SIG-M5 treated with dmso at 0.1 percent for 504 hours (cell line): ENCODE results near the gene SLC38A10.

Experiments used
- DNase-seq: peaks from one replicate; lab custom pipeline; 2025; ENCODE audit not compliant: unreplicated experiment; lab: John Stamatoyannopoulos, UW

Gene SLC38A10

DNA sequence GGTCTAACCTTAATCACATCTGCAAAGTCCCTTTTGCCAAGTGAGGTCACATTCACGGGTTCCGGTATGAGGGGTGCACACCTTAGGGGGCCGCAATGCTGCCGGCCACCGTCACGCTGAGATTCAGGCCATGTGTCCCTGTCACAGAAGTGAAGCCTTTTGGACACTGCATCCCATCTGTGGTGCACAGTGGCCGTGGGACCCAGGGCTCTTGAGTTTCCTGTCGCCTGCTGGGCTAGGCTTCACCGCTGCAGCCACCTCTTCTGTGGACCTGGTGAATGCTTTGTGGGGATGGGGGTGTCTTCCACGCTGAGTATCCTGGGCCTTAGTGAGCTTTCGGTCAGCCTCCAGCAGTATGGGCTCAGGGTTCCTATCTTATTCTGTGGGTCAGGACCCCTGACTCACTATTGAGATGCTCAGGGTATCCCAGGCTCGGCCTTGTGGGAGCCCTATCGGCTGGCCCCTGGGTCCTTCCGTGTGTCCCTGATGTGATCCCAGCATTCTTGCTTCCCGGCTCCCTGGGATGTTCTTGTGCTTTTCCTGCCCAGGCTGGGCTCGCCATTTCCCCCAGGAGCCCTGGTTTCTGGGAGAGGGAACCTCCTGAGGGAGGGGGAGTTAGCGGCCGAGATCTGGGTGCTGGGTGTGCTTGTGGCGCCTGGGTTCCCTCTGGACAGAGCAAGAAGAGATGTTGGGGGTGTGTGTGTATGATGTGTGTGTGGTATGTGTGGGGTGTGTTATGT lies 4.9 kb upstream of the SLC38A10 start:
- DNase-seq: no peak

GRCh38 chr17:81298991-81299738 lies 4.1 kb upstream of the SLC38A10 start:
- no peak for DNase-seq

DNA sequence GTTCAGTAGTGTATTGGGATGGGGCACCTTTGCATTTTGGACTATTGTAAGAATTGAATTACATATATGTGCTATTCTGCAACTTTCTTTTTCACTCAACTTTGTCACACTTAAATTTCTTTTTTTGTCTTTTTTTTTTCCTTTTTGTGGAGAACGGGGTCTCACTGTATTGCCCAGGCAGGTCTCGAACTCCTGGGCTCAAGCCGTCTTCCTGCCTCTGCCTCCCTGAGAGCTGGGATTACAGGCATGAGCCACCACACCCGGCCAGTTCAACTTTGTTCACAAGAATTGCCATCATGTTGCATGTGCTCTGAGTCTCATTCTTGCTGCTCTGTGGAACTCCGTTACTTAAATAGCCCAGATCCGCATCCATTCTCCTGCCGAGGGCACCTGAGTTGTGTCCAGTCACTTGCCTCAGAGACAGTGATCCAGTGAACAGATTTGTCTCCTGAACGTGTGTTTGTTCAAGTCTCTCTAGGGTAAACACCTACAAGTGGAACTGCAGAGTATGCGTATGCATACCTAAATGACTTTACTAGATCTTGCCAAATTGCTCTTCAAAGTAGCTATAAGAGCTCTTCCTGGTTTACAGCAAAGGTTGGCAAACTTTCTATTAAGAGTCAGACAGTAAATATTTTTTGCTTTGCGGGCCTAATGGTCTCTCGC lies 3.4 kb upstream of the SLC38A10 start:
- peak; percentile 15 for DNase-seq

DNA sequence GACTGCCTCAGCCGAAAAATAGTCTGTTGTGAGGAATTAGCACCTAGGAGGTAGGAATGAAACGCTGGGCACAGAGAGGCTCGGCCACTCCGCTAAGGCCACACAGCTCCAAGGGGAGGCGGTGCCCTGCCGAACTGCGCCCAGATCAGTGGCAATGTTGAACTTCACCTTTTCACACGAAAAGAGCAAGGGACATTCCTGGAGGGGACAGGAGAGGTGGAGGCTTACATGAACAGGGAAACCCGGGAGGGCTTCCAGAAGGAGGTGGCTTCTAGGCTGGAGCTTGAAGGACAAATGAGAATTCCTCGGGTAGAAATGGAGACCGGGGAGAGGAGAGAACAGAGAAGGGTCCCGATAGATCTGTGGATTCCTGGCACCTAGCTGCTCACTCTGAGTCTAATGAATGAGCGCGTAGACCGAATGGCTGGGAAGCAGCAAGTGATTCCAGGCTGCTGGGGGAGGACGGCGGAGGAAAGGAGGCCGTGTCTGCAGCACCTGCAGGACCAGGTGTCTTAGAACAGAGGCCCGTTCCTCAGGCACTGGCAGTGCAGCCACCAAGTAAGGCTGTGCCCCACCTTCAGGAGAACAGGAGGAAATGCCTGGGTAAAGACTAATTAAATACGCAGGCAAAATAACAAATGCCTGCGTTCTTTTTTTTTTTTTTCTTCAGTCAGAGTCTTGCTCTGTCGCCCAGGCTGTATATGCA lies 722 bp upstream of the SLC38A10 start:
- DNase-seq: peak; percentile 80

- DNase-seq: peak; percentile 13
Observed at GRCh38 chr17:81294512-81295030, 536 bp downstream of the SLC38A10 start.

DNA sequence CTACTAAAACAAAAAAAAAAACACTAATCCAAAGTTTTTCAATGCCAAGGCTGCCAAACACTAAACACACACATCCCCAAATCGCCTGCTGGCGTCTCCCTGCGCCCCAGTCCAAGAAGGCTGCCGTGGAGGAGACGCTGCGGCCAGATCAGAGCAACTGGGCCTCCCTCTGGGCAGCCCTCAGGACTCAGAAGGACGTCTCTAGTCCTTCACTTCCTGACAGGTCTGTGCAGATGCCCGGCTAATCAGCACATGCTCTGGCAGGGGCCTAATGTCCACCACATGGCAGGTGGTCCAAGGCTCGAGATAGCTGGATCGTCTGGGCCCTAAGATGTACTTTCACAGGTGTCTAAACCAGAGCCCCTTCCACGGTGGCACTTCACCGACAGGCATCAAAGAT lies 2.7 kb downstream of the SLC38A10 start:
- DNase-seq: no peak

- DNase-seq: peak; percentile 28
Observed at GRCh38 chr17:81291662-81292061, 3.4 kb downstream of the SLC38A10 start.

GRCh38 chr17:81290230-81290629 lies 4.9 kb downstream of the SLC38A10 start:
- DNase-seq: no peak

DNA sequence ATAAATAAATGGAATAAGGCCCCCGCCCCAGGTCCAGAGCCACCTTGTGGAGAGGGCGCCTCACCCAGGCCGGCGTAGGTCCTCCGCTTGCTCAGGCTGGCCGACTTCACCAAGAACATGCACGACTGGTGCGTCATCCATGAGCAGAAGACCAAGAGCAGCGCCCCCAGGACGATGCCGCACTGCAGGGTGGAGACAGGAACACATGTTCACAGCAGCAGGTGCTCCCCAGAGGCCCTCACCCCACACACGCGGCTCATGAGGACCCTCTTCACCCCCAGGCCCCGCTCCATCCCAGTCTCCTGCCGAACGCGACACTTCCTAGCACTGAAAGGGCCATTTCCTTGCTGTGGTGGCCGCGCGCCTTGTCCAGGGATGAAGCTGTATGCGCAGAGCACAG lies 5.5 kb downstream of the SLC38A10 start:
- no peak for DNase-seq

GRCh38 chr17:81288715-81289114 lies 6.4 kb downstream of the SLC38A10 start:
- DNase-seq: no peak

- DNase-seq: no peak
Observed at GRCh38 chr17:81287741-81288430, 7.2 kb downstream of the SLC38A10 start.

- no peak for DNase-seq
Observed at GRCh38 chr17:81287152-81287551, 8.0 kb downstream of the SLC38A10 start.

DNA sequence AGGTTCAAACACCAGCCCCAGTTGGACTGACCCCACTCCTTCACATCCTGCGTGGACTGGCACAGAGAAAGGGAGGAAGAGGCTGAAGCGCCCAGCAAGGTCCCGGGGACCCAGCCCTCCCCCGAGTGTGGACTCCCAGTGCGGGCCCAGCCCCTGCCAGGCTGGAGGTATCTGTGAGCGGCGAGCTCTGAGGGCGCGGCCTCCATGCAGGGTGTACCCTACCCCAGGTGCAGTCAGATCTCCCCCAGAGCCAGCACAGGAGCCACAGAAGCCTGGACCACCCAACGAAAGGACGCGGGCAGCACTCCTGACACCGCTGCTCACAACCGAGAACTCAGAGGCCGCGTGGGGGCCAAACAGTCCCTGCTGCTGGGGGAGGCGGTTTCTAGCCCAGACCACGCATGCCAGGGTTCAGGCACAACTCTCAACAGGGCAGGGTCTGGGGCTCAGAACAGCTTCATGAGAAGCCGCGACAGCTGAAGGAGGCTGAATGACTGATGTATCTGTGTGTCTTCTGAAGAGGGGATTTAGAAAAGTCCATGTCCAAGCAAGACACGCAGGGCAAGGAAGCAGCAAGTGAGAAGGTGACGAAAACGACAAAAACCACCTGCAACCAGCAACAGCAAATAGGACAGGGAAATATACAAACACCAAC lies 8.5 kb downstream of the SLC38A10 start:
- no peak for DNase-seq

DNA sequence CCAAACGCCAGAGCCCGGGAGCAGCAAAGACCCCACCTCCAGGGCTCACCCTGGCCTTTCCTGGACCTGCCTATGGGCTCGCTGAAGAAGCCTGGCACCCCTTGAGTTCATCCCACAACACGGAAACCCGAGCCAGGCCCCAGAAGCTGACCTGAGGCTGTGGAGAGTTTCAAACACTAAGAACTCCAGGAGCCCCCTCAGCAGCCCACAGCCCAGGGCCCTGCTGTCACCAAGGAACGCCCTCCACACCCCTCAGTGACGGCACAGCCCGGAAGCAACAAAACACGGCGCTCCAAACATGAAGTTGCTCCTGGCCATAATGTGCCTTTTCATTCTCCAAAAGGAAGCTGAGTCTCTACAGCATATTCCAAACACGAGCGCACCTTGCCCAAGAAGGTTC lies 9.2 kb downstream of the SLC38A10 start:
- no peak for DNase-seq

DNA sequence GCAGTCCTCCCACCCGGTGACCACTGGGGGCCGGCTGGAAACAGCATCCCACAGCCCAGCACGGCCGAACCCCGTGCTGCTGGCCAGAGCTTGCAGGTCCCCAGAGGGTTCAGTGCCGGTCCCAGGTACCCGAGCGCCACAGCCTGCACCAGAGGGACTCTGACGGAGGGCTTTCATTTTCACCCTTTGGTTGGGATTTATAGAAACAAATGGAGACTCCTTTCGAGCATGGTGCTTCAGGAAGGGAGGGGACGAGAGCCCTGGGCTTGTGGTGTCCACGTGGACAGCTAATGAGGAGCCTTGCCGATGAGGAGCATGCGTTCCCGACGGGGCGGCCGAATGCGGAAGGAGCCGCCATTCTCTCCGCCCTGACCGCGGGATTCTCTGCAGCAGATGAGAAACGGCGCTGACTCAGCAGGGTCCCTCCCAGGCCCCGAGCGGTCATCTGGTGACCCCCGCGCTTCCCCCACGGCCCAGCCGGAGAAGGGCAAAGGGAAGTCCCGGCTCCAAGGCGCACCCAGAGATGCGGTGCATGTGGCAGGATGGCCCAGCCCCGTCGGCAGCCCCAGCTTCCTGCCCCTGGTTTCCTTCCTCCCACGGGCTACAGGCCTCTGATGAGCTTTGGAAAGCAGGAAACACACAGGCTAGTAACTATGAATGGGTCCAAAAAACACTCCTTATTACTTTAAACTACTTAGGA lies 9.8 kb downstream of the SLC38A10 start:
- peak; percentile 53 for DNase-seq

DNA sequence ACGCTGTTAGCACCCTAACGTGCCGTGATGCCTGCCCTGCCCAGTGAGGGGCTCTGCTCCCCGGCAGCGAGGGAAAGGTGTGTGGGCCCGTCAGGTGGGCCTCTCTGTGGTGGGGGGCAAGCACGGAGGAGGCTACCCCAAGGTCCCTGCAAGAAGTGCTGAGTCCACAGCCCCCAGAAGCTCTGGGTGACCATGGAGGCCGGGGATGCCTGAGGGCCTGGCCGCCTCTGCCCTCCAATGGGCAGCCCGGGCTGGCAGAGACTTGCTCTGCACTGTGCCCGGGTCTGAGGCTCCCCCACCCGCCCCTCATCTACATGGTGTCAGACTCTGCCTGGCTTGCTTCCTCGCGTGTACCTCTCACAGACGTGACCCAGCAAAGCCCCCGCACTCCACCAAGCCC lies 12.2 kb downstream of the SLC38A10 start:
- no peak for DNase-seq

DNA sequence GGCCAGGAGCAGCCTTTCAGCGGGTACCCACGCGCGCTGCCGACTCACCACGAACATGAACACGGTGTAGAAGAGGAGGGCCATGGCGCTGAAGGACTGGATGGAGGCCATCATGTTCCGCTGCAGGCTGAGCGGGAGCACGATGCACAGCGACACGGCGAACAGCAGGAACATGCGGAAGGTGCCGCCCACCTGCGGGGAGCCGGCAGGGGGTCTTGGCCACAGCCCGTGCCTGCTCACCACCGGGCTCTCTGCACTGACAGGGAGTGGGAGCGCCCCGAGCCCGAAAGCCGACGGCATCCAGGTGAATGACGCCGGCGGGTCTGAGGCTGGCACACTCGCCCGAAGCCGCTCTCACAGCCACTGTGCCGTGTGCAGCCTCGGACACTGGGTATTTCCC lies 13.0 kb downstream of the SLC38A10 start:
- DNase-seq: no peak

DNA sequence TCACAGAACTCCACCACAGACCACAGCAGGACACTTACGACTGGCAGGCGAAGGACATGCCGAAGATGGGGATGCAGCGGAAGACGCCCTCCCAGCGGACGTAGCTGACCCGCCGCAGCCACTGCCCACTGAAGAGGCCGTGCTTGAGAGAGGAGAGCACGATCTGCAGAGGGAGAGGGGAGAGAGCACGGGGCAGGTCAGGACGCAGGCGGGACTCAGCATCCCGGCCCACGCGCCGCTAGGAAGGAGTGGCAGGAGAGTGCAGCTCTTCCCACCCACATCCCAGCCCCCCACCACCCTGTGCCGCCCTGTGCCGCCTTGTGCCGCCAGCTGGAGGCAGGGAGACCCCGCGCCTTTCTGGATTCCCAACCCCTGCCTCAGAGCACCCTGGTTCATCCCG lies 14.5 kb downstream of the SLC38A10 start:
- no peak for DNase-seq
